ENCODE results near the gene TPST1.

DNA sequence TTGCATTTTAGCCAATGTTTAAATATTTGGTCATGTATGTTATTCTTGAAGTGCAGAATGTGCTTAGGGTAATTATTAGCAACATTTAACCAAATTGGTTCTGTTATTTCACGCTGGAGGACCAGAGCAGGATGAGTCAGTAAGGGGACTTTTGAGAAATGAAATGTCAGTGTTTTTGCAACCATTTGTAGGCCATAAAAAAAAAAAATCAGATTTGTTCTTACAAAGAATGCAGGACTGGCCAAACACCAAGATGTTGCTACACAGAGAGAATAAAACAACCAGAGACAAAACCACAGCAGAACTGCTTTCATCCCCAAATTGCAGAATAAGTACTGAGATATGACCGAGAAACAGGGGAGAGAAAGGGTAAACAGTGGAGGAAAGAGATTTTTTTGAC lies 62.1 kb downstream of the TPST1 start:
- TF ChIP-seq RAD21 (IDR thresholded peaks at IDR 0.05; ENCODE audit: low read depth) (no peak), TAF1 (IDR thresholded peaks at IDR 0.05; ENCODE audit: low read depth) (no peak), EGR1 (IDR thresholded peaks at IDR 0.05) (no peak), REST (IDR thresholded peaks at IDR 0.05; ENCODE audit: low read depth) (no peak), ZBTB7A (IDR thresholded peaks at IDR 0.05; ENCODE audit: low read depth) (no peak)

Measured in Ishikawa (cell line).